GM12873 (cell line): ENCODE data around the gene LEMD1.

Source experiments
- TF ChIP-seq, protein P1 (sequence below): IDR thresholded peaks from 2 replicates; pipeline ENCODE4 v1.5.1; 2012; ENCODE audit warnings: low read depth, mild to moderate bottlenecking, moderate library complexity, low read length, control low read depth; ENCODE audit not compliant: insufficient read depth; ENCODE audit errors: missing control alignments

The LEMD1 gene, protein sequence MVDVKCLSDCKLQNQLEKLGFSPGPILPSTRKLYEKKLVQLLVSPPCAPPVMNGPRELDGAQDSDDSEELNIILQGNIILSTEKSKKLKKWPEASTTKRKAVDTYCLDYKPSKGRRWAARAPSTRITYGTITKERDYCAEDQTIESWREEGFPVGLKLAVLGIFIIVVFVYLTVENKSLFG

DNA sequence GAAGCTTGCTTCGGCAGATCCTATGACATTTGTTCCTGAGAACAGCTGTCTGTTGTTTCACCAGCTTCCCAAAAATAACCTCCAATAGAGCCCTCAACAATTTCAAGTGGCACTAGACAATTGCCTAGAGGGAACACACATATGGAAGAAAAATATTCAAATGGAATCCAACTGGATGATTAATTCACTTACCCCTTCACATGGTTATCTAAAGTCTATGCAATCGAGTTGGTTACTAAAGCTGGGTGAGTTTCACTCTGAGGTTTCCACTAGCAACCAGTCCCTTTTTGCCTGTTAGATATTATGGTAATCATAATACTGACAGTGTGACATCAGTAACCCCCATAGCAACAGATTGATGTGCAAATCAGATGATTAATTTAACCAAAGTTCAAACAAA, at the start of gene LEMD1:
TSS of gene LEMD1 (minus strand) at position 259 of the 400 bp plus-strand sequence. CDS start 1,520 bp downstream, outside the sequence.
- TF ChIP-seq, protein P1, sequence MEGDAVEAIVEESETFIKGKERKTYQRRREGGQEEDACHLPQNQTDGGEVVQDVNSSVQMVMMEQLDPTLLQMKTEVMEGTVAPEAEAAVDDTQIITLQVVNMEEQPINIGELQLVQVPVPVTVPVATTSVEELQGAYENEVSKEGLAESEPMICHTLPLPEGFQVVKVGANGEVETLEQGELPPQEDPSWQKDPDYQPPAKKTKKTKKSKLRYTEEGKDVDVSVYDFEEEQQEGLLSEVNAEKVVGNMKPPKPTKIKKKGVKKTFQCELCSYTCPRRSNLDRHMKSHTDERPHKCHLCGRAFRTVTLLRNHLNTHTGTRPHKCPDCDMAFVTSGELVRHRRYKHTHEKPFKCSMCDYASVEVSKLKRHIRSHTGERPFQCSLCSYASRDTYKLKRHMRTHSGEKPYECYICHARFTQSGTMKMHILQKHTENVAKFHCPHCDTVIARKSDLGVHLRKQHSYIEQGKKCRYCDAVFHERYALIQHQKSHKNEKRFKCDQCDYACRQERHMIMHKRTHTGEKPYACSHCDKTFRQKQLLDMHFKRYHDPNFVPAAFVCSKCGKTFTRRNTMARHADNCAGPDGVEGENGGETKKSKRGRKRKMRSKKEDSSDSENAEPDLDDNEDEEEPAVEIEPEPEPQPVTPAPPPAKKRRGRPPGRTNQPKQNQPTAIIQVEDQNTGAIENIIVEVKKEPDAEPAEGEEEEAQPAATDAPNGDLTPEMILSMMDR: no peak

GRCh38 chr1:205470131-205470530, 48.3 kb upstream of the LEMD1 start:
- TF ChIP-seq, protein P1: no peak

DNA sequence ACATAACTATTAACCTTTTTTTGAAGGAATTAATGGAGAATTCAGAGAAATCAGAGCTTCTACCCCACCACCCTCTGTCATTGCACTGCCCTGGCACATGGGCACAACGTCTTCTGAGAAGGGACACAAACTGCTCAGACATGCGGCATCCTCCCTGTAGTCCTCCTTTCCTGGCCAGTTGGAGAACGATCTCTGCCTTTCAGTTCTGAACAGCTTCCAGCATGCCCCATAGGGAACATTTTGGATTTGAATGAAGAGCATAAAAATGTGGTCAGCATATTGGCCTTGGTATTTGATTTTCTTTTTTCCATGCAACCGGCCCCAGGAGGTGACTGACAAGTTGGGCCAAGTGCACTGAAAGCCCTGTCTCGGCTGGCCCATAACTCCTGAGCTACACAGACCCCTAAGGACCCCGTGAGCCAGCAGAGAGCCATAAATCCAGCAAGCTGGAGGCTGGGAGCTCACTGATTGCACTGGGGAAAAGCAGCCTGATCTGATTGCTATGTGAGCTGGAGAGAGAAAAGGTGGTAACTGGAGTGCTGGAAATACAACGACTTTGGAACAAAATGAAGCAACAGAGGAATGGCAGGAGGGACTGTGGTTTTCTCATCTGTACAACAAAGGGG, 44.9 kb upstream of the LEMD1 start:
- TF ChIP-seq, protein P1: no peak

GRCh38 chr1:205465392-205465791, 43.5 kb upstream of the LEMD1 start:
- TF ChIP-seq, protein P1: no peak

GRCh38 chr1:205458777-205459566, 37.1 kb upstream of the LEMD1 start:
- TF ChIP-seq, protein P1: no peak

- TF ChIP-seq, protein P1: no peak
Observed at GRCh38 chr1:205456868-205457745, 35.3 kb upstream of the LEMD1 start.
